Thoracic aorta (tissue), 2 donors: ENCODE measurements around the gene ATG7. TPM values are rescaled to one million over a fixed set of nuclear protein-coding genes. Genes with fewer than 3 reads are reported as not detected.
"Not testable (repeated sequence)": the region's sequence is repeated elsewhere in the genome, so short reads cannot be mapped to it uniquely, and the experiment has no call there.

Experiments used
- ATAC-seq: fragments of 150-250 bp; one replicate; pipeline ENCODE4 v1.8.0; 2017; ENCODE audit warnings: low read depth; ENCODE audit not compliant: insufficient number of reproducible peaks, low FRiP score
- DNase-seq: peaks from one replicate; pipeline ENCODE4 v3.0.0-alpha.2; 2020; ENCODE audit warnings: low spot score
- H3K27ac ChIP-seq, 2 donors: fragments of 200-600 bp; sonication (generic); 1 replicate in 1 of 2; 2 replicates in 1 of 2; pipeline ENCODE4 v1.5.1; 2016; ENCODE audit warnings: mild to moderate bottlenecking in 2 of 2, moderate library complexity in 2 of 2
- H3K27me3 ChIP-seq: fragments of 200-600 bp; sonication (generic); replicated peaks from 2 replicates; pipeline ENCODE4 v1.6.0; 2016; ENCODE audit warnings: mild to moderate bottlenecking; ENCODE audit not compliant: insufficient read depth
- H3K36me3 ChIP-seq: fragments of 200-600 bp; sonication (generic); one replicate; pipeline ENCODE4 v1.5.1; 2016
- H3K4me1 ChIP-seq, 2 donors: fragments of 200-600 bp; sonication (generic); 1 replicate in 1 of 2; 2 replicates in 1 of 2; pipeline versions ENCODE4 v1.5.1 to v1.6.0; 2016; ENCODE audit warnings: low read depth in 2 of 2, mild to moderate bottlenecking in 1 of 2; ENCODE audit not compliant: control insufficient read depth in 1 of 2
- H3K4me3 ChIP-seq: fragments of 200-600 bp; sonication (generic); 2 replicates; pipeline ENCODE4 v1.5.1; 2016; ENCODE audit warnings: mild to moderate bottlenecking
- H3K9me3 ChIP-seq: fragments of 200-600 bp; sonication (generic); 2 replicates; pipeline ENCODE4 v1.5.1; 2016
- CTCF ChIP-seq: fragments of 200-600 bp; sonication (generic); IDR thresholded peaks from one replicate; pipeline ENCODE4 v1.5.1; 2019; ENCODE audit warnings: antibody characterized with exemption
- total RNA-seq, 2 donors: library from RNA; depleted of rRNA; stranded (reverse); fragments of >200 nt; gene quantifications; one replicate each; pipeline versions ENCODE4 v1.1.0 to v1.2.3, GENCODE V29; 2016

The ATG7 gene
- total RNA-seq, 2 donors from 2014 or later: 56.6 to 88.3 TPM

DNA sequence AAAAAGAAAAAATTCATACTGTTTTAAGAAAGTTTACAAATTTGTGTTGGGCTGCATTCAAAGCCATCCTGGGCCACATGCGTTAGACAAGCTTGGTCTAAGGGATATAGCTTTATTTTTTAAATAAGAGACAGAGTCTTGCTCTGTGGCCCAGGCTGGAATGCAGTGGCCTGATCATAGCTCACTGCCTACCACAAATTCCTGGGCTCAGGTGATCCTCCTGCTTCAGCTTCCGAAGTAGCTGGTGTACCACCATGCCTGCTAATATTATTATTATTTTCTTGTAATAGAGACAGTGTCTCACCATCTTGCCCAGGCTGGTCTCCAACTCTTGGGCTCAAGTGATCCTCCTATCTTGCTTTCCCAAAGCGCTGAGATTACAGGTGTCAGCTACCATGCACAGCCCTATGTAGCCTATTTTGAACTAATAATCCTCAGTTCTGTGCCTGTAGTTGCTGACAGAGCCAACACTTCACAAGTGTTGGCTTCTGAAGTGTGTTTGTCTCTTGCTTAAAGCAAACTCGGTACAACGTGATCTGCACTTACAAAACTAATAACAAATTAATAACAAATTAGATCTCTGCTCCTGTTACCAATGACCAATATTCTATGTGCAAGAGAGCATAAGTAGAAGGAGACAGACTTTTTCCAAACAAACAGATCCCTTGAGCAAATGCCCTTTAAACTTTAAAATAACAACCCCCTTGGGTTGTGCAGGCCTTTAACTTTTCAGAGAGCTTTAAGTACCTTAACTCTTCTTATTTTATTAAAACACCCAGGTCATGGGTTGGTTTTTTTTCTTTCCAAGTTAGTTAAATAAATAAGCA is 236.4 kb downstream of the ATG7 start:
- peak overlapping the region; percentile 17 for H3K4me3 ChIP-seq
- H3K27ac ChIP-seq: peak overlapping the region; percentile 89 to 95
- no peaks in the 10 kb centered on the region for H3K9me3 ChIP-seq
- peaks cover 29 to 45% of the 10 kb centered on the region in 2 donors for H3K4me1 ChIP-seq
- no peak for ATAC-seq
- no peaks in the 10 kb centered on the region for H3K27me3 ChIP-seq
- TF ChIP-seq CTCF: no peak
- DNase-seq: no peak
- H3K36me3 ChIP-seq: no peaks in the 10 kb centered on the region

DNA sequence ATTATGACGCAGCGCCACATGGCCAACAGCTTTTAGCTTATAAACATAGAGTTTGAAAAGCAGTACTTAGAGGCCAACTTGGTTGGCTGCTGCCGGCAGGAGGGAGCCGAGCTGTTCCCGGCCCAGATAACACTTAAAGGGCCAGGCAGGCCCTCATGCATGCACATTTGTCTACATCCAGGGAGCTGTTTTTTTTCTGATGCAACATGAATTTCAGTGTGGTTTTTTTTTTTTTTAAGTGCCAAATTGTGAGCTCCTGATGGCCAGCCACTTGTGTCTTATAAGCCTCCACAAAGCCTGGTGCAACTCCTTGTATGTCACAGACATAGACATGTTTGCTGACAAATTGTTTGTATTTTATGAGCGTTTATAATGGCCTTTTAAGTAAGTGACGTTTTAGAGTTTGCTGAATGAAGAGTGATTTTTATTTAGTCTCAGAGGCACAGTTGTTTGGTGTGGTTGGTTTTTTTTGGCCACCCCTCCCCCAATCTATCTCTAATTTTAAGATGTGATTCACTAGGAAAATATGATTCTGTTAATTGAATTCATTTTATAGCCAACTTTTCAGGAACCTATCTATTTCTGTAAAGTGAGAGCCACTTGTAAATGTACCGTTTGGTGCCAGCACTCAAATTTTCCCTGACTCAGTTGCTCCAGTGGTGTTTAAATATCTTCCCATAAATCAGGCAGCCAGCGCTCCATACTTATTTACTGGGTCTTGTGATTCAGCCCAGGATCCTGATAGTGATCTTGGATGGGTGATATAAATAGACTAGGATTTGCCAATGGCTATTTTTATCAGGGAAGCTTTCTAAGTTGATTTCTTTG is 237.2 kb downstream of the ATG7 start:
- Histone ChIP-seq H3K27me3 (no peaks in the 10 kb centered on the region), H3K9me3 (no peaks in the 10 kb centered on the region), H3K36me3 (no peaks in the 10 kb centered on the region), H3K4me1 (peaks cover 37 to 53% of the 10 kb centered on the region in 2 donors), H3K27ac (peak overlapping the region; percentile 89 to 95), H3K4me3 (peak overlapping the region; percentile 17)
- ATAC-seq: peak; percentile 84
- DNase-seq: peak; percentile 36
- TF ChIP-seq CTCF: no peak

GRCh38 chr3:11510001-11510340 is 237.8 kb downstream of the ATG7 start:
- Histone ChIP-seq H3K9me3 (no peaks in the 10 kb centered on the region), H3K36me3 (no peaks in the 10 kb centered on the region), H3K27me3 (no peaks in the 10 kb centered on the region), H3K4me1 (peaks cover 42 to 59% of the 10 kb centered on the region in 2 donors), H3K4me3 (peak overlapping the region; percentile 17), H3K27ac (peak overlapping the region; percentile 89 to 95)
- ATAC-seq (no peak), DNase-seq (no peak)
- TF ChIP-seq CTCF: no peak

DNA sequence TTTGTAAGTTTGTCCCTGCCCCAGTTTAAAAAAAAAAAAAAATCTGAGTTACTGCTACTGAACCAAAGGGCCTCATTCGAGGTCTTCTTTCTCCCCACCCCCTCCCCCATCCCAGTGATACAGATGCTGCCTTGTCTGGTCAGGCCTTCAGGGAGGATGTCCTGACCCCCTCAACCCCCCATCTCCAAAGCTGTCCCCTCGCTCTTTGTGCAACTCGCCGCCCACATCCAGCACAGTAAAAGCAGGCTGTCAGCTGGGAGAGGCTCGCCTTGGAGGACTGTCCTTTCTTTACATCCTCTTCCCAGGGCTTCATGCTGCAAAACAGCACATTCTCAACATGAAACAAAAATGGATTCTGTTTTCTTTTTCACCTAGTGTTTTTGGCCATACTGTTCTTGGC is 238.2 kb downstream of the ATG7 start:
- no peak for ATAC-seq
- Histone ChIP-seq H3K4me1 (peaks cover 46 to 63% of the 10 kb centered on the region in 2 donors), H3K36me3 (no peaks in the 10 kb centered on the region), H3K27ac (peak overlapping the region; percentile 89 to 95), H3K4me3 (no peak overlapping the region), H3K9me3 (no peaks in the 10 kb centered on the region), H3K27me3 (no peaks in the 10 kb centered on the region)
- no peak for DNase-seq
- TF ChIP-seq CTCF: no peak

- peaks cover 47 to 65% of the 10 kb centered on the region in 2 donors for H3K4me1 ChIP-seq
- not testable (repeated sequence) for ATAC-seq, H3K9me3 ChIP-seq, H3K27ac ChIP-seq, DNase-seq, H3K27me3 ChIP-seq, H3K4me3 ChIP-seq, H3K36me3 ChIP-seq
Measured at GRCh38 chr3:11511606-11512005, 239.4 kb downstream of the ATG7 start.

DNA sequence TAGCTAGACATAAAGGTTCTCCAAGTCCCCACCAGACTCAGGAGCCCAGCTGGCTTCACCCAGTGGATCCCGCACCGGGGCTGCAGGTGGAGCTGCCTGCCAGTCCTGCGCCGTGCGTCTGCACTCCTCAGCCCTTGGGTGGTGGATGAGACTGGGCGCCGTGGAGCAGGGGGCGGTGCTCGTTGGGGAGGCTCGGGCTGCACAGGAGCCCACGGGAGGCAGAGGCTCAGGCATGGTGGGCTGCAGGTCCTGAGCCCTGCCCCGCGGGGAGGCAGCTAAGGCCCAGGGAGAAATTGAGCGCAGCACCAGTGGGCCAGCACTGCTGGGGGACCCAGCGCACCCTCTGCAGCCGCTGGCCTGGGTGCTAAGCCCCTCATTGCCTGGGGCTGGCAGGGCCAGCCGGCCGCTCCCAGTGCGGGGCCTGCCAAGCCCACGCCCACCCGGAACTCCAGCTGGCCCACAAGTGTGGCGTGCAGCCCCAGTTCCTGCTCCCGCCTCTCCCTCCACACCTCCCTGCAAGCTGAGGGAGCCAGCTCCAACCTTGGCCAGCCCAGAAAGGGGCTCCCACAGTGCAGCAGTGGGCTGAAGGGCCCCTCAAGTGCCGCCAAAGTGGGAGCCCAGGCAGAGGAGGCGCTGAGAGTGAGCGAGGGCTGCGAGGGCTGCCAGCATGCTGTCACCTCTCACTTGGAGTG is 241.1 kb downstream of the ATG7 start:
- H3K27me3 ChIP-seq, H3K9me3 ChIP-seq, DNase-seq, H3K36me3 ChIP-seq, H3K4me3 ChIP-seq, ATAC-seq: not testable (repeated sequence)
- peaks cover 39 to 53% of the 10 kb centered on the region in 2 donors for H3K4me1 ChIP-seq
- H3K27ac ChIP-seq: peak overlapping the region; percentile 83 to 90
